Tibial nerve (tissue), 4 donors: ENCODE results near the gene ZNF519.

ENCODE experiments used
- CTCF ChIP-seq, 5 experiments: fragments of 200-600 bp in 3 of 5; fragments of 450-650 bp in 2 of 5; sonication (generic) in 3 of 5; IDR thresholded peaks; one replicate each; pipeline ENCODE4 v1.5.1; 2016 to 2019; ENCODE audit warnings: antibody characterized with exemption in 5 of 5, mild to moderate bottlenecking in 3 of 5, moderate library complexity in 2 of 5
- EP300 ChIP-seq, 2 donors: sonication (generic); formaldehyde crosslinking; IDR thresholded peaks; one replicate each; pipeline ENCODE4 v1.6.1; 2017; ENCODE audit warnings: antibody characterized with exemption in 2 of 2, mild to moderate bottlenecking in 1 of 2
- POLR2A ChIP-seq, 2 donors: fragments of 450-650 bp; IDR thresholded peaks; one replicate each; pipeline ENCODE4 v1.6.1; 2017; ENCODE audit warnings: antibody characterized with exemption in 2 of 2, mild to moderate bottlenecking in 2 of 2, moderate library complexity in 2 of 2

- TF ChIP-seq CTCF (IDR thresholded peaks at IDR 0.05) (no peak), EP300 (IDR thresholded peaks at IDR 0.05) (no peak), POLR2A (IDR thresholded peaks at IDR 0.05) (no peak)
Measured at GRCh38 chr18:14144628-14144895, 12.3 kb upstream of the ZNF519 start.
